NCI-H2196 treated with DMSO at 0.1 percent for 48 hours (cell line): Measurements from ENCODE around the gene ACBD4.

Source experiments
- DNase-seq: peaks from one replicate; lab custom pipeline; 2025; ENCODE audit not compliant: unreplicated experiment; lab: John Stamatoyannopoulos, UW

Gene ACBD4

GRCh38 chr17:45184144-45184543, 48.7 kb downstream of the ACBD4 start:
- no peak for DNase-seq

- no peak for DNase-seq
Measured at GRCh38 chr17:45186801-45187354, 51.4 kb downstream of the ACBD4 start.

GRCh38 chr17:45189009-45189408, 53.5 kb downstream of the ACBD4 start:
- DNase-seq = no peak

GRCh38 chr17:45190503-45191255, 55.2 kb downstream of the ACBD4 start:
- DNase-seq = no peak
